ENCODE data around the gene LSM11.

LSM11 gene

DNA sequence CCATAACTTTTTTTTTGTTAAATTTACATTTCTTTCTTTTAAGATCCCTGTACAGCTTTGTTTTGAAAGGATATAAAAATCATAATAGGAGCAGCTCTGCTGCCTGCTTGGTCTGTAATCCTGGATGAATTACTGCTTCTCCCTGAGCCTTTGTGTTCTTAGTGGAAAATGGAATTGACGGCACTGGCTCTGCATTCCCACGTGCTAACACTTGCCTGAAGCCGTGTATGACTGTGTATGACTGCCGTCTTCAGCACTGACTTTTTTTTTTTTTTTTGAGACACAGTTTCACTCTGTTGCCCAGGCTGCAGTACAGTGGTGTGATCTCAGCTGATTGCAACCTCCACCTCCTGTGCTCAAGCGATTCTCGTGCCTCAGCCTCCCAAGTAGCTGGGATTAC, 7.5 kb upstream of the LSM11 start:
- no peak for DNase-seq

DNA sequence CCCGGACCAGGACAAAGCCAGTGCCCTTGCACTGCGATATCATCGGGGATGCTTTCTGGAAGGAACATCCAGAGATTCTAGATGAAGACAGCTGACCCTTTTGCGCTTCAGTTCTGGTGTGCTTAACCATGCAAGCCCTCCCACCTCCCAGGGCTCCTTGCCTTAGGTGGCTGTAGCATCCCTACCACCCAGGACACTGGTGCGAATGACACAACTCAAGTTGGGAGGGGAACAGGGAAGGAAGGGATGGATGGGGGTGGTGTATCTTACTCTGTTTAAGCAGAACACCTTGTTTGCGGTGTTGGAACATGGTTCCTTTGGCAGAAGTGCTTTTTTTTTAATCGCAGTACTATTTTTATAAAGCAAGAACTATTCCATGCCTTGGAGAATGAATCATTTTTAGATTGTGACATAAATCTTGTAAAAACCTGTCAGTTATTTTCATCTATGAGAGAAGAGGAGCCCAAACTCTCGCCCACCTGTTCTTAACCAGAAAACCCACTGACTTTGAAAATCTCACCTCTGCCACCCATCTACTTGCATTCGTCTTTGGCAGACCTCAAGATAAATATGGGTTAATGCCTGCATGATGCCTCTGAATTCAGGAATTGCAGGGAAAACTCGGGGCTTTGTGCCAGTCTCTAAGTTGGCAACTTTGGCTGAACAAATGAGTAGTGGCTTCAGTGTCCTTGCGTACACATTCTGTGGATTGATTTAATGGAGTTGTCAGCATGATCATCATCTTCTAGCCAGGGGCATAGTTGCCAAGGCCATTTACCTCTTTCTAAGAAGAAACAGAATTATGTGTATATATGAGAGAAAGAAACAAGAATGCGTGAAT, 3.9 kb upstream of the LSM11 start:
- no peak for DNase-seq

DNA sequence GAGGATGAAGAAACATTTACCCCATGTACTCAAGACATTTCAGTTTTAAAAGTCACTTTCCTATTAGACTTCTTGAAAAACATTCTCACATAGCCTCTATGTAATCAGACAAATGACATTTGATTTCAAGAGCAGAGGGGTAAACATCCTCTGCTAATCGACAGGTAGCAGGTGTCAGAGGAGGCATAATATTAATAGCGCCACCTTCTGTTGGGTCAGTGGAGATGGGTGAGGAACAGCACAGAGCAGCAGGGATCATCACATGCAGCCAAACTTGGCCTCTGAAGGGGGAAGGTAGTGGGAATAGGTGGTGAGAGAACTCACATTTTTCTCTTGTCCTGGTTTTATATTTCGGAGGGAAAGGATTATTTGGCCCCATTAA, 3.3 kb upstream of the LSM11 start:
- no peak for DNase-seq

DNA sequence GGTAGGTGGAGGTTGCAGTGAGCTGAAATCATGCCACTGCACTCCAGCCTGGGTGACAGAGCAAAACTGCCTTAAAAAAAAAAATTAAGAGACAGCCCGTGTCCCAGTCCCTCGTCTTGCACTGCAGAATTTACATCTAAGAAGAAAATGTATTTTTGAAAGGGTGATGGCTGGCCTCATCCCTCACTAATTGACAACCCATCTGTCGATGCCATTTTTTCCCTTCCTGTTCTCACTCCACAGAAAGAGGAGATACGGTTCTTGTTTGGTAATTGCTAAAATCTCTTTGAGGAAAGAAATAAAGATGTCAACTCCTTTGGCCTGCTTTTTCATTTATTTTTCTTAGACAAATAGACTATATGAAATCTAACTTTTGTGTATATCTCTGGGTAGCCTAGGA, 2.4 kb upstream of the LSM11 start:
- no peak for DNase-seq

DNA sequence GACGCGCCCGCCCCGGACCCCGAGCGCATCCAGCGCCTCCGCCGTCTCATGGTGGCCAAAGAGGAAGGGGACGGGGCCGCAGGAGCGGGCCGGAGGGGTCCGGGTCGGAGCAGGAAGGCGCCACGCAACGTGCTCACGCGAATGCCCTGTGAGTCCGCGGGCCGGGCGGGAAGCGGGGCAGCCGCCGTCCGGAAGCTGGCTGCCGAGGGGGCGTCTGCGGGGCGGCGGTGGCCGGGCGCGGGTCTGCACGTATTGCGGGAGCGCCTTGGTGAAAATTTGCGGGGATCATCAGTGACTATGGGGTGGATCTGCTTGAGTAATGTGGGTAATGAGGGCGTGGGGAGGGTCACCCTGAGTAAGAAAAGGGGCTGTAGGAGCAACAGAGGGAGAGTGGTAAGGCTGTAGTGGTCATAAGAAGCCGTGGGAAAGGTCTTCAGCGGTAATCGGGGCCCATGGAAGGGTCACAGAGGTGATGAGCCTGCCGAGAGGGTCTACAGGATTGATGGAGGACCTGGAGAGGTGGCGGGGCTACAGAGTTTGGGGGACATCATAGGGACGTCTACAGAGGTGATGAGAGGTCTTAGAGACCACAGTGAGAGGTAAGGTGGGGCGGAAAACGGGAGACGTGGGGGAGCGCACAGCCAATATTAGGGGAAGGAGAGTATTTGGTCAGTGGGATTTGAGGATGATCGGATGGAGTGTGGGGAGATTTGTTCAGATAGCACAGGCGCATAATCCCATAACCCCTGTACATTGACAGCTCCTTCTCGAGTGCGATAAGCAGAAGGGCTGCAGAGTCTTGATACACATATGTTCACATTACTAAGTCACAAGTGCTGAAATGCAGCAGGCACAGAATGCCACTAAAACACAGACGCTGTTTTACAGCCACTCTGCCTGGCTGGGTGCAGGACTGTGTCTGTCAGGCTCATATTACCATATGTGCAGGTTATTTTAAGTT, 819 bp downstream of the LSM11 start:
- peak; percentile 2 for DNase-seq

DNA sequence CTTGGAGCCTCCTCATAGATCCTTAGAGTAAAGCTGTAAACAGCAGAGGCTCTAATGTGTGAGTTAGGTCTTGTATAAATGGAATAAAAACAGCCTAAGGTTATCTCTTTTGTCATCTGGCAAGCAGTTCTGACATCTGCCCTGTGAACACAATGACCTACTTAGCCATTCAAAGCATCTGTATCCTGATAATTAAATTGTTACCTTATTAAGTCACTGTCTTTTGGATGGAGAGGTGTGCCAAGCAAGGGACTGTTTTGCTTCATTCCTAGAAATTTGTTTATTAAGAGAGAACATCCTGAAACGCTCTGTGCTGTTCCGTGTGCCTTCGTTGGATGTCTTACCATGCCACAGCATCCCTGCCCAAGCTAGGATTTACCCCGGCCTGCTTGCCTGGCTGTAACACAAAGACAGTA, 1.5 kb downstream of the LSM11 start:
- no peak for DNase-seq

DNA sequence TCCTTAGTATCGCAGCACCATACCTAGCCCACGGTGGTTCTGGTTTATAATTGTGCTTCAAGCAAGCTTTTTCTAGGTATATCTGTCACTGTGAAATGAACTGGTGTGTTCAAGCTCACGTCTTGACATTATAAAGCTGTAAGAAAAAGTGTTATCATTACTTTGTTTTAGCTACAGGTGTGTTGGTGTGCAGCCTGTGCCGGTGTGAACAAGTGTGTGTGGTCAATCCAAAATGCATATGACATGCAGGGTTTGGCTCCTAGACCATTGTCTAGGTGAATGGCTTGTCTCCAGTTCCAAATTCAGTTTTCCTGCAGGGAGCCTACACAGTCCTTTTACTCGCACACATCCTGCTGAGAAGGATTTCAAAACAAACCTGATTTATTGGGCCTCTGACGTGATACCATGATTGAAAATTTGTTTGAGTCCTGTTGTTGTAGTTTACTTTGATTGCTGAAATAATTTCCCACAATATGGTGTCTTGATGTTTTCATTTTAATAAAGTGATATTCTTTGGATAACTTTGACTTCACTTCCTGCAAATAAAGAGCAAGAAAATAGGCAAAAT, 3.7 kb downstream of the LSM11 start:
- no peak for DNase-seq

DNA sequence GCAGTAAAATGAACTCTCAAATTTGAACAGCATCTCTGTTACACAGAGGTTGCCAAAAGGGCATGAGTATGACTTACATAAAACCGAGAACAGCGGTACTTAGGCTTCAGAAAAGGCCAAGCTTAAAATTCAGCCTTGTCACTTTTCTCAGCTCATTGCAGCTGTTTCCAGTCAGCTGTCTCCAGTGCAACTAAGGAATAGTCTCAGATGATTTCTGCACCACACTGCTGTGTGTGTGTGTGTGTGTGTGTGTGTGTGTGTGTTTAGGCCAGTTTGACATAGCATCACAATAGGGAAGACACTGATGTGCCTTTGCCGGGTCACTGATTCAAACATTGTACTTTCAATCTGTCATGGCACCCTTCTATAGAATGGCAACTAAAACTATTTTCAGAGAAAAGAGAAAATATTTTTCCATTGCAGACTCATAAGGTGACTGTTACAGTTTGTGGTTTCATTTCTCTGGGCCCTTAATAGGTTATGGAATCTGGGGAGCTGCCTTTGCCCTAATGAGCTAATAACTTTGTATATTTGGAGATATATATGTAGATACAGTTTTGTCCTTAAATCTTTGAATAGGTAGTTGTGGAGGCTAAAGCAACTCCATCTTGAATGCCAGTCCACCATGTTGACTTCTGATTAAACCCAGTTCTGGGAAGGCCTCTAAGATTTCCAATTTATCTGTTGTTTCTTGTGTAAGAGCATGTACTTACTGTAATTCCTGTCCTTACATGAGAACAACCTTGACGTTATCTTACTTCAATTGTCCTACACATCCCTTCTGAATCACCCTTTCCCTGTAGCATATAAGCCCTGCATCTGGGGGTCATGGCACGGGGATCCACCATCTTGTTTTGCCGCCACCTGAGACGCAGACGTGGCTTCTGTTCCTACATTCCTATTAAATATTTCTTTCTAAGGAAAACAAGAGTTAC, 4.5 kb downstream of the LSM11 start:
- no peak for DNase-seq

DNA sequence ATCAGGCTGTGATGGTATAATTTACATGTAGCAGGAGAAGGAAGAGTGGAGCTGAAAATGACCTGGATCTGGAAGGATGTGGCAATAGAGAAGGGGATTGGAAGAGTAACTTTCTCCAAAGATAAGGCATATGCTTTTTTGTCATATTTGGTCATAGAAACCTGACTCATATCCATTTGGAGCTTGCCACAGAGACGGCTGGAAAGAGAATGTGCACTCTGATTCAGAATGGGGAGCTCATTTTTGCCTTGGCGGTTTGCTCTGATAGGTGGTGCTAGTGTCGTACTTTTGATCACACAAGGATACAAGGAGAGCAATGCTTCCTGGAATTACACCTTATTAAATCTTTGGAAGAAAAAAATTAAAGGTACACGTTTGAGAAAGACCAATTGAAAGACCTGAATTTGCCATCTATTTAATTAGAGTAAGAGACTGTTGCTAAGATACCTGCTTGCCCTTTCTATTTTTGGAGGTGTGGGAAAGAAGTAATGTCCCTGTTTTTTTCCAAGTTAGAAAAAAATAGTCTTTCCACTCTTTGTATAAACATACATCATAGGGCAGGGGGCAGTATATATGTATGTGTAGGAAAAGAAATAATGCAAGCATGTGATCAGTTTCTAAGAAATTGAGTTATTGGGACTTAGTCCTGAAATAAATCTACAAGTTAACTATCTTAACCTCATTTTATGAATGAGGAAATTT, 5.4 kb downstream of the LSM11 start:
- no peak for DNase-seq

DNA sequence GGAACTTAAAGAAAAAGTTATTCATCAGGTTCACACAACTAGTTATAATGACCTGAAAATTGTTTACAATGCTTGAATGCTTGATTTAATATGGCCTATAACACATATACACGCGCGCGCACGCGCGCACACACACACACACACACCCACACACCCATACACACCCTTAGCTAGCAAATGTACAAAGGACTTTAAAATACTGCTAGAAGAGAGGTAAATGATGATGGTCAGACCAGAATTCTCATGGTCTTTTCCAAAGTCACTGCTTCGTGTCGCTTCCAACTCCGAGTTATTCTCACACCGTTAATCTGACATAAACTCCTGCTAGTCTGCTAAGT, 5.9 kb downstream of the LSM11 start:
- no peak for DNase-seq

DNA sequence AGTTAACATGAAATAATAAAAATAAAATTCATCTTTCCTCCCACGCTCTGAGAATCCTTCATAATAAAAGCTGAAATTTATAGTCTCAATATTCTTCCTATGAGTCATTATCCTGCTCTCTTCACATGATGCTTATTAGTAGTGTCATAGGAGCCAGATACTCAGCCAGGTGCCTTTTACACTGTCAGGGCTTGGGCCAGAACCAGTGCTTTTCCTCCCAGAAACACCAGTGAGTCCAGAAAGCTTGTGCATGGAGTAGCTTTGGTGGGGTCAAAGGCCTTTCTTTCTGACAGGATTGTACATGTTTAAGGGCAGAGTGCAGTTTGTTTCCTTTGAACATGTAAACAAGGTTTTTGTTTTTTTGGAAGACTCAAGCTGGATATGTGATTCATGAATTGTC, 6.8 kb downstream of the LSM11 start:
- no peak for DNase-seq

DNA sequence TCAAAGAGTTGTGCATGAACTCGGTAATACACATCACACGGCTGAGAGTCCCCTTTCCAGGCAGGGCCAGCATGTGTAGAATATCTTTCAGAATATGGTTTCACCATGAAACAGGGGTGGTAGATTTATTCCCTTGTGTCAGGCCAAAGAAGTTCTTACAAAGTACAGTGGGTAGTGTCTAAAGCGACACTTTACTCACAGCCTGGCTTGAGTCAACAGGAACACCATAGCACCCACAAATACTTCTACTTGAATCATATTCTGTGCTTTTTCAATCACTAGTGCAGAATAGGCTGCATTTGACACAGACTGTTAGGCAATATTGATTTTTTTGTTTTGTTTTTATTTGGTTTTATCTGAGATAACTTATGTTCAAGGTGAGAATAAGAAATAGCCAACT, 12.6 kb downstream of the LSM11 start:
- DNase-seq: no peak

DNA sequence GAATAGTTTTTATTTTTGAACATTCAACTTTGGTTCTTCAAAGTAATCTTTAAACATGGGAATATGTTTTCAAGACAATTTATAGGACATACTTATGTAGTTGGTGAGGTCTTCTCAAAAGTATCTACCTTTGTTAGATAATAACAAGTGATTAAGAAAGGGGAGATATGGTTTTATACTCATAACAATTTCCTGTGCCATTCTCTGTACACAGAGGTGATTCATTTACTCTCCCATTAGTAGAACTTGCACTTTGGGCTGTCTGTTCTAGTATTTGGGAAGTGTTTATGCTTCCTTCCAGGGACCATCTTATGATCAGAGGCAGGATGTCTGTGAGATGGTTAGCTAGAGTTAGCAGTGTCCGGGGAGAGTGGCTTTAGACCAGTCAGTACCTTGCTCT, 15.2 kb downstream of the LSM11 start:
- no peak for DNase-seq

DNA sequence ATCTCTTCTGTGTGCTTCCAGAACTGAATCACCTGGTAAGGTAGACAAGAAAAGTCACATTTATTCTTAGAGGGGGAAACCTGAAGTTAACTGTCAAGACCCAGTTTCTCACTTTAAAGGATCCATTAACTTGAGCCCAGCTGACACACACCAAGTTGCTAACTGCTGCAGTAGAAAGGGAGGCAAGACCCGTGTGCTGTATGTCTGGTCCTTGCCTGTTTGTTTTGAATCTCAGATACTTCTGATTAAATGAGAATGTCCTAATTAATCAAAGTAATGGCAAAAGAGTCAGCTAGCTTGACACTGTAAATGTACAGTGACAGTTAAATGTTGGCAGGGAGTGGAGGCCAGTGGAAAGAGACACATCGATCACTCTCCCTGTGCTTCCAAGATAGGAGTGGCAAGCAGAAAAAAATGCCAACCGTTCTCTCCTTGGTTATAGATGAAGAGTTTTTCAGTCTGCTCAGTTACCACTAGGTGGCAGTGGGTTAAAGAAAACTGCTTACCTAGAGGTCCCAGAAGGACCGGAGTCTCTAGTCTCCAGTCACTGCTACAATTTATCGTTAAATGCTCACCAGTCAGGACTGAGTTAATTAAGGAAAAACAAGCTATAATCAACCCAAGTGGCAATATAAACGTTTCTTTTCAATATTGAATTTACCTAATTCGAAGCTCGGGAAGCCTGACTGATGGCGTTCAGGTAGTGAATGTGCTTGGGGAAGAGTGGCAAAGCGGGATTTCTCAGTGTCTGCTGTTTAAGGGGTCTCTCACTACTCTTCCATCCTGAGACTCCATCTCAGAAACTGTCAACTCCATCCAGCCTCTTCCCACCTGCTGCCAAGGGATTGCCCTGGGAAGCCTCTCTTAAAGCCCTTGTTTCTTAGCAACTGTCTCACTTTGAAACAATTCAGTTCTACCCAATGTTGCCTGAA, 18.4 kb downstream of the LSM11 start:
- DNase-seq: peak; percentile 18

DNA sequence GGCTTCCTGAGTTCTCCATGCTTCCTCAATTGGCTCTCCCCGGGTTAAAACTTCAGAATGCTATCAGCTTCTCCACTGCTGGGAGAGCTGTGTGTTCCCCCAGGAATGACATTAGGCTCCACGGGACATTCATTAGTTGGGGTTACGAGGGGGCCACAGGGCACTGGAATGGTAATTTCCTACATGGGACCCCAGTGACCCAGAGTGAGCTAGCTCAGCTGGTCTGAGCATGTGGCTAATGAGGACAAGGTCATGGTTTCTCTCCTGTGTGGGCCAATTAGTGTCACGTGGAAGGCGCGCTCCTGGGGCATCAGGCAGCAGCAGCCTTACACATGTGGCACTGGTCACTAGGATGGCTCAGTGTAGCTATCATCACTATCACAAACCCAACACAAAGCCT, 21.0 kb downstream of the LSM11 start:
- DNase-seq: no peak

DNA sequence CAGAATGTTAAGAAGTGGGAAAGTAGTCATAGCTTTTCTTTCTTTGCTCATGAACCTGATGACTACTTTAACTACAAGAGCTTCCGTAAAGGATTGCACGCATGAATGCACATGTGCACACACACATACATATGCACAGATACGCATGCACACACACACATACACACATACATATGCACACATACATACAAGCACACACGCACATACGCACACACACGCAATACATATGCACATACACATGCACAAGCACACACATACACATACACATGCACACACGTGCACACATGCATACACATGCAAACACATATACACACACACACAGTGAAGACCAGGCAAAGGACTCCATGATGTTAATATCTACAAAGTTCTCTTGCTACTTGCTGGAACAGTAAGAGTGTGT, 22.9 kb downstream of the LSM11 start:
- no peak for DNase-seq

DNA sequence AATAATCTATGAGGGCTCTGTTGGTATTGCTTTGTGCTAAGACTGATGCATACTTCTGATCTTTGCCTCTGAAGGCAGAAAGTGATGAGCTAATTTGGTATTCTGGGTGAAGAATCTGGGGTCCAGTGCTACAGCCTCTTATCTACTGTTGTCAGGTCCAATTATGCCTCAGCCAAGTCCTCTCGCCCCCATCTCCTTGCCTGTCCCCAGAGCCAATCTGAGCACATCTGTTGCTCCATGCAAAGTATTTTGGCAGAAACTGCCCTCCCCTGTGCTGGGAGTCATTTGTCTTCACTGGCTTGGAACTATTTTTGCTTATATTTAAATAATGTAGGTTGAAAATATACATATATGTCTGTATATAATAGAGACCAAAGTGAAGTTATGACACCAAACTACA, 23.4 kb downstream of the LSM11 start:
- DNase-seq: no peak

DNA sequence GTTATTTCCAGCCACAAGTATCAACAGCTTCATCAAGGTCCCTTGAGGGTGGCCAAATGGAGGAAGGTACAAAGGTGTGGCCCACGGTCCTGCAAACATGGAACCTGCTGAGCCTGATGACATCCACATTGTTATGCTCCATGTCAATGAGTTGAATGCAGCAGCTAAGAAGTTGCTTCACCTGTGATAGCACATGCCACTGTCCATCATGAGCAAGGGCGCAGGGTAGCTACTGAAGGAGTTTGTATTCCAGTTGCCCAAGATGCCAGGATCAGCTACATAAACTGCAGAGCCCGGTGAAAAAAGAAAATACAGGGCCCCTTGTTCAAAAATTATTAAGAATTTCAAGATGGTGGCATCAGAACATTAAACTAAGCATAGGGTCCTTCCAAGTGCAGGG, 24.2 kb downstream of the LSM11 start:
- DNase-seq: no peak

DNA sequence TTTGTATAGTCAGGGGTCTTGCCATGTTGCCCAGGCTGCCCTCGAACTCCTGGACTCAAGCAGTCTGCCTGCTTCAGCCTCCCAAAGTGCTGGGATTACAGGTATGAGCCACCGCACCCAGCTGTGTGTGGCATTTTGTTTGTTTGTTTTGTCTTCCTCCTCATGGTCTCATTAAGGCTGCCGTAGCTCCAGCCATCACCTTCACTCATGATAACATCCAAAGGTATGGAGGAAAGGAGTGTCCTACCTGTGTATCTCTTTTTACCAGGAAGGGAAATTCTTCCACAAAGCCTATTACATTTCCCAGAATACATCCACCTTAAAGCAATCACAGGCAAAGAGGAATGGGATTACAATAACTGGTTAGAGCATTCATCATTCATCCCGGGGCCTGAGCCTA, 27.2 kb downstream of the LSM11 start:
- no peak for DNase-seq

DNA sequence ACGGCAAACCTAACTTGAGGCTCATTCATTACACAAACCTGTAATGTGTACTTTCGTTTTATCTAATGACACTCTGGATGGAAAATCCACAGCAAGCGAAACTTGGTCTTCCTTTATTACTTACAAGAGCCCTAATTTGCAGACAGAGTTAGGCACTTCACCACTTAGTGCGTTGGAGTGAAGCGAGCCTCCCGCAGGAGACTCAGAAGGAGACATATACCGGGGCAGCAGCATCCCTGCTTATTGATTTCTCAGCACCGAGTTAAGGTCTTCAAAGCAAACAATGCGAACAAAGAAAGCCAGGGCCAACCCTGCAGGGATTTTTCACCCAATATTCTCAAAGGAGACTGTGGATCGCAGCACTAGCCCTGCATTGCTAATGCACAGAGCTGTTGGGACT, 28.6 kb downstream of the LSM11 start:
- no peak for DNase-seq

All from NCI-H1105 (cell line).